IPS-18a (cell line): ENCODE data around the gene CRYBG1.
"Not testable (repeated sequence)": the region's sequence is repeated elsewhere in the genome, so short reads cannot be mapped to it uniquely, and the experiment has no call there.

Experiments used
- H3K27ac ChIP-seq: one replicate; pipeline ENCODE4 v1.5.1; 2013; ENCODE audit warnings: low read length
- H3K27me3 ChIP-seq: one replicate; pipeline ENCODE4 v1.6.1; 2013; ENCODE audit warnings: mild to moderate bottlenecking, low read length; ENCODE audit not compliant: control insufficient read depth, insufficient read depth
- H3K36me3 ChIP-seq: one replicate; pipeline ENCODE4 v1.6.1; 2013; ENCODE audit warnings: low read depth, low read length; ENCODE audit not compliant: control insufficient read depth
- H3K4me1 ChIP-seq: one replicate; pipeline ENCODE4 v1.6.1; 2013; ENCODE audit warnings: low read depth, low read length; ENCODE audit not compliant: control insufficient read depth
- H3K4me3 ChIP-seq: one replicate; pipeline ENCODE4 v1.5.1; 2013; ENCODE audit warnings: low read length
- H3K9ac ChIP-seq: one replicate; pipeline ENCODE4 v1.6.1; 2013; ENCODE audit warnings: mild to moderate bottlenecking, low read length, moderate library complexity
- H3K9me3 ChIP-seq: one replicate; pipeline ENCODE4 v1.6.1; 2013; ENCODE audit warnings: low read depth, low read length; ENCODE audit not compliant: control insufficient read depth

CRYBG1 gene

GRCh38 chr6:106379951-106380350 lies 19.4 kb downstream of the CRYBG1 start:
- no peak overlapping the region for H3K9ac ChIP-seq
- no peaks in the 10 kb centered on the region for H3K27me3 ChIP-seq
- H3K4me3 ChIP-seq = no peak overlapping the region
- H3K9me3 ChIP-seq = no peaks in the 10 kb centered on the region
- H3K4me1 ChIP-seq = no peaks in the 10 kb centered on the region
- no peaks in the 10 kb centered on the region for H3K36me3 ChIP-seq
- H3K27ac ChIP-seq = no peak overlapping the region

- H3K27me3 ChIP-seq = no peaks in the 10 kb centered on the region
- no peak overlapping the region for H3K4me3 ChIP-seq
- H3K9me3 ChIP-seq = no peaks in the 10 kb centered on the region
- H3K27ac ChIP-seq = no peak overlapping the region
- no peaks in the 10 kb centered on the region for H3K36me3 ChIP-seq
- H3K9ac ChIP-seq = no peak overlapping the region
- H3K4me1 ChIP-seq = no peaks in the 10 kb centered on the region
Observed at GRCh38 chr6:106380407-106380806, 19.9 kb downstream of the CRYBG1 start.

GRCh38 chr6:106381223-106381622 lies 20.7 kb downstream of the CRYBG1 start:
- Histone ChIP-seq H3K4me3 (no peak overlapping the region), H3K4me1 (no peaks in the 10 kb centered on the region), H3K36me3 (no peaks in the 10 kb centered on the region), H3K9me3 (no peaks in the 10 kb centered on the region), H3K27me3 (no peaks in the 10 kb centered on the region), H3K9ac (no peak overlapping the region), H3K27ac (no peak overlapping the region)

GRCh38 chr6:106381881-106382280 lies 21.4 kb downstream of the CRYBG1 start:
- Histone ChIP-seq H3K27me3 (no peaks in the 10 kb centered on the region), H3K4me3 (no peak overlapping the region), H3K9ac (no peak overlapping the region), H3K36me3 (no peaks in the 10 kb centered on the region), H3K9me3 (no peaks in the 10 kb centered on the region), H3K4me1 (no peaks in the 10 kb centered on the region), H3K27ac (no peak overlapping the region)

- H3K9me3 ChIP-seq = no peaks in the 10 kb centered on the region
- no peak overlapping the region for H3K4me3 ChIP-seq
- no peaks in the 10 kb centered on the region for H3K27me3 ChIP-seq
- no peaks in the 10 kb centered on the region for H3K4me1 ChIP-seq
- H3K27ac ChIP-seq = no peak overlapping the region
- H3K36me3 ChIP-seq = no peaks in the 10 kb centered on the region
- no peak overlapping the region for H3K9ac ChIP-seq
Observed at GRCh38 chr6:106383573-106383972, 23.1 kb downstream of the CRYBG1 start.

GRCh38 chr6:106385530-106385929 lies 25.0 kb downstream of the CRYBG1 start:
- Histone ChIP-seq H3K9ac (no peak overlapping the region), H3K9me3 (no peaks in the 10 kb centered on the region), H3K27me3 (no peaks in the 10 kb centered on the region), H3K4me3 (no peak overlapping the region), H3K27ac (no peak overlapping the region), H3K36me3 (no peaks in the 10 kb centered on the region), H3K4me1 (no peaks in the 10 kb centered on the region)

- H3K27ac ChIP-seq = no peak overlapping the region
- no peak overlapping the region for H3K4me3 ChIP-seq
- H3K9ac ChIP-seq = no peak overlapping the region
- H3K4me1 ChIP-seq = no peaks in the 10 kb centered on the region
- H3K27me3 ChIP-seq = no peaks in the 10 kb centered on the region
- H3K9me3 ChIP-seq = no peaks in the 10 kb centered on the region
- no peaks in the 10 kb centered on the region for H3K36me3 ChIP-seq
Observed at GRCh38 chr6:106387875-106388274, 27.4 kb downstream of the CRYBG1 start.

GRCh38 chr6:106390088-106390487 lies 29.6 kb downstream of the CRYBG1 start:
- Histone ChIP-seq H3K27ac (no peak overlapping the region), H3K9ac (no peak overlapping the region), H3K27me3 (no peaks in the 10 kb centered on the region), H3K4me1 (no peaks in the 10 kb centered on the region), H3K36me3 (no peaks in the 10 kb centered on the region), H3K4me3 (no peak overlapping the region), H3K9me3 (no peaks in the 10 kb centered on the region)

GRCh38 chr6:106396426-106397220 lies 36.1 kb downstream of the CRYBG1 start:
- H3K36me3 ChIP-seq = no peaks in the 10 kb centered on the region
- no peak overlapping the region for H3K27ac ChIP-seq
- H3K27me3 ChIP-seq = no peaks in the 10 kb centered on the region
- no peaks in the 10 kb centered on the region for H3K4me1 ChIP-seq
- H3K9me3 ChIP-seq = no peaks in the 10 kb centered on the region
- H3K4me3 ChIP-seq = no peak overlapping the region
- H3K9ac ChIP-seq = no peak overlapping the region

- H3K4me1 ChIP-seq = no peaks in the 10 kb centered on the region
- no peaks in the 10 kb centered on the region for H3K27me3 ChIP-seq
- H3K36me3 ChIP-seq = no peaks in the 10 kb centered on the region
Observed at GRCh38 chr6:106397431-106397830, 36.9 kb downstream of the CRYBG1 start.

GRCh38 chr6:106398621-106399020 lies 38.1 kb downstream of the CRYBG1 start:
- H3K4me1 ChIP-seq = no peaks in the 10 kb centered on the region
- peaks cover 3% of the 10 kb centered on the region for H3K9me3 ChIP-seq
- no peaks in the 10 kb centered on the region for H3K27me3 ChIP-seq
- H3K27ac ChIP-seq = no peak overlapping the region
- no peaks in the 10 kb centered on the region for H3K36me3 ChIP-seq
- H3K4me3 ChIP-seq = no peak overlapping the region
- no peak overlapping the region for H3K9ac ChIP-seq

More at GRCh38 chr6:106397431-106397830, 36.9 kb downstream of the CRYBG1 start:
- Histone ChIP-seq H3K4me3 (no peak overlapping the region), H3K9ac (no peak overlapping the region), H3K27ac (no peak overlapping the region), H3K9me3 (no peaks in the 10 kb centered on the region)

- not testable (repeated sequence) for H3K36me3 ChIP-seq, H3K27ac ChIP-seq, H3K9ac ChIP-seq, H3K9me3 ChIP-seq, H3K27me3 ChIP-seq, H3K4me1 ChIP-seq, H3K4me3 ChIP-seq
Observed at GRCh38 chr6:106405044-106405443, 44.5 kb downstream of the CRYBG1 start.
